Endometrium (tissue), 2 donors: ENCODE data around the gene RTL5.

ENCODE experiments used
- FAIRE-seq: peaks from 2 replicates; lab custom pipeline; 2012; peaks lifted over from hg19 to GRCh38; lab: Jason Lieb, UNC
- donor health status: control.
- donor health status: control.

The RTL5 gene

GRCh38 chrX:72107841-72108595, 23.7 kb downstream of the RTL5 start:
- FAIRE-seq = no peak

GRCh38 chrX:72107320-72107719, 24.4 kb downstream of the RTL5 start:
- no peak for FAIRE-seq

- FAIRE-seq = no peak
Measured at GRCh38 chrX:72105436-72105835, 26.3 kb downstream of the RTL5 start.

- FAIRE-seq = no peak
Measured at GRCh38 chrX:72102760-72103159, 29.0 kb downstream of the RTL5 start.

DNA sequence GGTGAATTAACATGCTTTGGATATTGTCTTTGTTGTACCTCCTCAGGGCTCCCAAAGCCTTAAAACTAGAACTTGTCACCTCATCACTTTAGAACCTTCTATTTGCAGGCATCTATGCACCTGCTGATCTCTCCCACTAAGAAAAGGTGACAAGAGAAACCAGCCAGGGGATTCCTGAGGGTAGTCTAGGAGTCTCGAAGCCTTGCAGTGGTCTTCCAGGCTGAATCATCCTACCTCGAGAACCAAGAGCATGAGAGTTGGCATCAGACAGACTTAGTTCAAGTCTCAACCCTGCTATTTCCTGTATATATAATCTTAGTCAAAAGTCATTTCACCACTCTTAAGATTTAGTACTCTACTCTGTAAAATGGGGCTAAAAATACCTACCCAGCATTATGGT, 29.6 kb downstream of the RTL5 start:
- no peak for FAIRE-seq

DNA sequence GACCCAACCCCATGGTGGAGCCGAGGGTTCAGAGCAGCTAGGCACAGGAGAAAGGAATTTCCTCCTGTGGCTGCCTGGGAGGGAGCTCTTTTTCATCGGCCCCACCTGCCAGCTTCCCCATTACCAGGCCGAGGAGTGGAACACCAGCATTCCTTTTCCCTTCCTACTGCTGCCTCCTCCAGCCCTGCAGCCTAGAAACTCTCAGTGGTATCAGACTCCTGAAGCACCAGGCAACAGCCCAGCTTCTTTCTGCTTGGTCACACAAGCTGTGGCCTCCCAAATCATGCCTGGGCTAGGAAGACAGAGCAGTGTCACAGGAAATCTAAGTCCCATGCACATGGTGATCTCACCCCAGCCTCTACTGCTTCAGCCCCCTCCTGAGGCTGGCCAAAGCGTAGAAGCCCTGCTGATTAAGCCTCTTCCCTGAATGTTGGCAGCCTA, 30.1 kb downstream of the RTL5 start:
- no peak for FAIRE-seq

GRCh38 chrX:72100824-72101351, 30.8 kb downstream of the RTL5 start:
- no peak for FAIRE-seq

DNA sequence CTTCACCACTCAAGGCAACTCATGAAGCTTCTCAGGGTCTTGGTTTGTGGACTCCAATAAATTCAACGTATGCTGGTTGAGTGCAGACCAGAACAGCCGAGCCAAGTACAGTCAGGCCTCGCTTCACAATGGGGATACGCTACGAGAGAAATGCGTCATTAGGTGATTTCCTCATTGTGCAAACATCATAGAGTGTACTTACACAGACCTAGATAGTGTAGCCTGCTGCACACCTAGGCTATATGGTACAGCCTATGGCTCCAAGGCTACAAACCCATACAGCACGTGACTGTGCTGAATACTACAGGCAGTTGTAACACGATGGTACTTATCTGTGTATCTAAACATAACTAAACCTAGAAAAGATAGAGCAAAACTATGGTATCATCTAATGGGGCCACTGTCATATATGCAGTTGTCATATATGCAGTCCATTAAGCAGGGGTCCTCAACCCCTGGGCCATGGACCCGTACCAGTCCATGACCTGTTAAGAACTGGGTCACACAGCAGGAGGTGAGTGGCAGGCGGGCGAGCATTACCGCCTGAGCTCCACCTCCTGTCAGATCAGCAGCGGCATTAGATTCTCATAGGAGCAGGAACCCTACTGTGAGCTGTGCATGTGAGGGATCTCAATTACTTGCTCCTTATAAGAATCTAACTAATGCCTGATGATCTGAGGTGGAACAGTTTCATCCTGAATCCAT, 31.5 kb downstream of the RTL5 start:
- no peak for FAIRE-seq

GRCh38 chrX:72097098-72097497, 34.6 kb downstream of the RTL5 start:
- FAIRE-seq = no peak

- no peak for FAIRE-seq
Measured at GRCh38 chrX:72095370-72095769, 36.3 kb downstream of the RTL5 start.

- no peak for FAIRE-seq
Measured at GRCh38 chrX:72094894-72095293, 36.8 kb downstream of the RTL5 start.

GRCh38 chrX:72089254-72089653, 42.5 kb downstream of the RTL5 start:
- FAIRE-seq = no peak

GRCh38 chrX:72088761-72089160, 43.0 kb downstream of the RTL5 start:
- FAIRE-seq = no peak

DNA sequence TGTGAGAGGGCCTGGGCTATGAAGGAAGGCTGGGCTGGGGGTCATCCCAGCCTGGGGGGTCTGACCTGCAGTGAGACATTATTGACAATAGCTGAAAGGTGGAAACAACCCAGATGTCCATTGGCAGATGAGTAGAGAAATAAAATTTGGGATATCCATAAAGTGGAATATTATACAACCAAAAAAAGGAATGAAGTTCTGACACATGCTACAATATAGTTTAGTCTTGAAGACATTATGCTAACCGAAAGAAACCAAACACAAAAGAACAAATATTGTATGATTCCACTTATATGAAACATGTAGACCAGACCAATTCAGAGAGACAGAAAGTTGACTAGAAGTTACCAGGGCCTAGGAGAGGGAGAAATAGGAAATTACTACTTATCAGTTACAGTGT, 44.7 kb downstream of the RTL5 start:
- no peak for FAIRE-seq

DNA sequence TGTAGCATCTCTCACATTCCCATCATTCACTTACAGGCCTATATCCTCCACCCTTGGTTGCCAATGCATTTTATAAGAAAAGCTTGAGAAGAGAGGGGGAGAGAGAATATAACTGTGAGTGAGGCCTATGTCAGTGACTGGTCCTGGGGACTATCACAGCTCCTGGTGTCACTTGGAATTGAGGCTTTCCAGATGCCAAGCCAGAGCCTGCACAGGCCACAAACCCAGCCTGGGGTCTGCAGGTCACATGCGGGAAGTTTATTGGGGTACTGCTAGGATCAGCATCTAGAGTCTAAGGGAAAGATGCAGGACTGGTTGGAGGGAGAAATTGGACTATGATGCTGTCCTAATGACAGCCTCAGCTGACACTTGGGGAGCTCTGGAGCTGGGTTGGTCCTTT, 47.6 kb downstream of the RTL5 start:
- no peak for FAIRE-seq

GRCh38 chrX:72083291-72083690, 48.4 kb downstream of the RTL5 start:
- FAIRE-seq = no peak

- FAIRE-seq = no peak
Measured at GRCh38 chrX:72081605-72082320, 50.0 kb downstream of the RTL5 start.

- no peak for FAIRE-seq
Measured at GRCh38 chrX:72080800-72081199, 50.9 kb downstream of the RTL5 start.

DNA sequence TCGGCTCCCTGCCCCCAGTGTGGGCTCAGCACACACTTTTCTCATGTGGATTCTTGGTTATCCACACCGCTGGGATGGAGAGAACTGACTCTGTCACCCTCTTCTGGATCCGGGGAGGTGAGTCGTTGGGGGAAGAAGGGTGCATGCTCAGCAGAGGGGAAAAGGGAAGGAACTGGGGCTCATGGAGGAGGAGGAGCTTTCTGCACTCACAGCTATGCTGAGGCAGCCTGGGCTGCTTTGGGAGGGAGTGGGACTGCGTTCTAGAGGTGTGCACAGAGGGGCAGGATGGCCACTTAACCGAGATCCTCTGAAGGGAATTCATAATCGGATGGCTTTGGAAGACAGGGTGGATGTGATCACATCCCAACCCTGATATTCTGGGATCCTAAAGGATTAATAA, 51.6 kb downstream of the RTL5 start:
- FAIRE-seq = no peak

- FAIRE-seq = no peak
Measured at GRCh38 chrX:72079607-72080006, 52.1 kb downstream of the RTL5 start.

- FAIRE-seq = no peak
Measured at GRCh38 chrX:72078411-72078810, 53.3 kb downstream of the RTL5 start.
